GM23248 (cell line): ENCODE results near the gene GLYAT.

Experiments used
- EZH2 ChIP-seq: fragments of 200-600 bp; sonication (generic); IDR thresholded peaks from 2 replicates; pipeline ENCODE4 v1.6.1; 2018; ENCODE audit warnings: antibody characterized with exemption, mild to moderate bottlenecking; ENCODE audit not compliant: insufficient read depth, poor library complexity, severe bottlenecking
- EZH2phosphoT487 ChIP-seq: fragments of 200-600 bp; sonication (generic); IDR thresholded peaks from 2 replicates; pipeline ENCODE4 v1.6.1; 2018; ENCODE audit warnings: antibody characterized with exemption, moderate library complexity, mild to moderate bottlenecking, low read depth; ENCODE audit not compliant: insufficient read depth

GRCh38 chr11:58744988-58745704 is 13.4 kb upstream of the GLYAT start:
- no peak for TF ChIP-seq EZH2
- TF ChIP-seq EZH2phosphoT487: no peak
